HepG2 (cell line): ENCODE measurements around the gene PRKACG. TPM values are rescaled to one million over a fixed set of nuclear protein-coding genes. Genes with fewer than 3 reads are reported as not detected.

Experiments used
- ATAC-seq: fragments of 200-7000 bp; cut with Tn5 transposase; 3 replicates; pipeline ENCODE4 v1.9.1; 2020; ENCODE audit warnings: mild to moderate bottlenecking, moderate library complexity
- BruUV-seq: library from RNA; stranded (reverse); fragments of 400-500 nt; replicated peaks from 2 replicates; lab custom pipeline; 2021; lab: Mats Ljungman, UMichigan
- CTCF ChIA-PET: fragments of 300-600 bp; formaldehyde crosslinking; extraction: SDS; loops from one replicate; lab custom pipeline; 2021; ENCODE audit warnings: low total read pairs, inconsistent platforms, low intra/inter-chr PET ratio; lab: Yijun Ruan, JAX
- POLR2A ChIA-PET: fragments of 350-600 bp; sonication (Branson Sonifier 250); formaldehyde crosslinking; loops from one replicate; lab custom pipeline; 2020; ENCODE audit warnings: antibody characterized with exemption, inconsistent platforms; lab: Yijun Ruan, JAX
- DNase-seq: peaks from one replicate; pipeline ENCODE4 v3.0.0-alpha.2; 2015; ENCODE audit warnings: low spot score
- FAIRE-seq: peaks from 3 replicates; lab custom pipeline; 2011; peaks lifted over from hg19 to GRCh38; lab: Jason Lieb, UNC
- H2AFZ ChIP-seq: one replicate; pipeline ENCODE4 v1.6.1; 2011; ENCODE audit warnings: low read length, inconsistent platforms
- H3K27ac ChIP-seq: fragments of 300-600 bp; 3 replicates; pipeline ENCODE4 v1.8.0; 2011; ENCODE audit warnings: mixed run types, mild to moderate bottlenecking, mixed read lengths, low read length, inconsistent platforms; ENCODE audit not compliant: insufficient read depth; ENCODE audit errors: extremely low read length
- H3K27me3 ChIP-seq, 2 experiments: fragments of 200-600 bp in 1 of 2; 2 replicates in 1 of 2; 3 replicates in 1 of 2; pipeline versions ENCODE4 v1.6.0 to v1.8.0; 2011; ENCODE audit warnings: low read length in 2 of 2, mild to moderate bottlenecking in 2 of 2, moderate library complexity in 2 of 2, inconsistent platforms in 1 of 2; ENCODE audit not compliant: insufficient read depth in 2 of 2, control insufficient read depth in 1 of 2
- H3K36me3 ChIP-seq, 2 experiments: fragments of 200-600 bp in 1 of 2; replicated peaks in 1 of 2; 2 replicates in 1 of 2; 3 replicates in 1 of 2; pipeline versions ENCODE4 v1.5.1 to v1.8.0; 2011; ENCODE audit warnings: low read length in 2 of 2, inconsistent platforms in 1 of 2; ENCODE audit not compliant: insufficient read depth in 2 of 2, control insufficient read depth in 1 of 2
- H3K4me1 ChIP-seq: 2 replicates; pipeline ENCODE4 v1.5.1; 2012; ENCODE audit warnings: low read length, inconsistent platforms; ENCODE audit not compliant: insufficient read depth
- H3K4me2 ChIP-seq: 2 replicates; pipeline ENCODE4 v1.6.0; 2011; ENCODE audit warnings: low read depth, low read length, inconsistent platforms
- H3K4me3 ChIP-seq, 3 experiments: fragments of 200-600 bp in 1 of 3; sonication (generic), shearing (Covaris generic) in 1 of 3; replicated peaks in 1 of 3; 2 replicates each; pipeline ENCODE4 v1.5.1; 2011 to 2016; ENCODE audit warnings: low read length in 3 of 3, inconsistent platforms in 2 of 3, low read depth in 2 of 3, mild to moderate bottlenecking in 2 of 3, control low read depth in 1 of 3, mixed read lengths in 1 of 3; ENCODE audit not compliant: insufficient read depth in 1 of 3
- H3K79me2 ChIP-seq: one replicate; pipeline ENCODE4 v1.6.1; 2011; ENCODE audit warnings: low read length, inconsistent platforms; ENCODE audit not compliant: insufficient read depth
- H3K9ac ChIP-seq: 2 replicates; pipeline ENCODE4 v1.6.0; 2011; ENCODE audit warnings: mild to moderate bottlenecking, low read depth, low read length, inconsistent platforms; ENCODE audit not compliant: insufficient read depth
- H3K9me3 ChIP-seq: 2 replicates; pipeline ENCODE4 v1.5.1; 2012; ENCODE audit warnings: mild to moderate bottlenecking, low read length
- H4K20me1 ChIP-seq: 2 replicates; pipeline ENCODE4 v1.6.0; 2011; ENCODE audit warnings: inconsistent platforms, mild to moderate bottlenecking, low read length, moderate library complexity; ENCODE audit not compliant: insufficient read depth
- CEBPB ChIP-seq: IDR thresholded peaks from 2 replicates; pipeline ENCODE4 v1.6.1; 2011; ENCODE audit warnings: low read depth, low read length, improper control_type of control experiment, borderline replicate concordance
- CEBPG ChIP-seq: IDR thresholded peaks from 2 replicates; pipeline ENCODE4 v1.6.1; 2016
- EP300 ChIP-seq, 3 experiments: sonication (generic) in 1 of 3; formaldehyde crosslinking in 1 of 3; IDR thresholded peaks; 2 replicates each; pipeline versions ENCODE4 v1.5.1 to v1.6.1; 2011 to 2020; ENCODE audit warnings: low read depth in 2 of 3, low read length in 2 of 3, borderline replicate concordance in 1 of 3, improper control_type of control experiment in 1 of 3, mild to moderate bottlenecking in 1 of 3, missing genetic modification reagents in 1 of 3, moderate library complexity in 1 of 3
- GATAD2A ChIP-seq: IDR thresholded peaks from 2 replicates; pipeline ENCODE4 v1.6.1; 2016
- HMG20A ChIP-seq: IDR thresholded peaks from 2 replicates; pipeline ENCODE4 v1.6.1; 2016; ENCODE audit warnings: borderline replicate concordance
- HNF4A ChIP-seq: sonication (generic); formaldehyde crosslinking; IDR thresholded peaks from 2 replicates; pipeline ENCODE4 v1.4.0; 2020; ENCODE audit warnings: missing genetic modification reagents
- NCOA2 ChIP-seq: sonication (generic); formaldehyde crosslinking; IDR thresholded peaks from 2 replicates; pipeline ENCODE4 v1.8.0; 2022; ENCODE audit warnings: inconsistent platforms
- SALL1 ChIP-seq: sonication (generic); formaldehyde crosslinking; IDR thresholded peaks from 2 replicates; pipeline ENCODE4 v1.8.0; 2022; ENCODE audit warnings: mild to moderate bottlenecking, missing genetic modification reagents
- SATB2 ChIP-seq: sonication (generic); formaldehyde crosslinking; IDR thresholded peaks from 2 replicates; pipeline ENCODE4 v1.5.0; 2020; ENCODE audit warnings: missing genetic modification reagents
- ZC3H4 ChIP-seq: sonication (generic); formaldehyde crosslinking; IDR thresholded peaks from 2 replicates; pipeline ENCODE4 v1.4.0; 2020; ENCODE audit warnings: missing genetic modification reagents, borderline replicate concordance
- ZNF619 ChIP-seq: sonication (generic); formaldehyde crosslinking; IDR thresholded peaks from 2 replicates; pipeline ENCODE4 v1.4.0; 2020; ENCODE audit warnings: mild to moderate bottlenecking, missing genetic modification reagents
- ZNF766 ChIP-seq: sonication (generic); formaldehyde crosslinking; IDR thresholded peaks from 2 replicates; pipeline ENCODE4 v1.5.0; 2020; ENCODE audit warnings: missing genetic modification reagents, borderline replicate concordance
- ZNF770 ChIP-seq: sonication (generic); formaldehyde crosslinking; IDR thresholded peaks from 2 replicates; pipeline ENCODE4 v1.5.0; 2020; ENCODE audit warnings: mild to moderate bottlenecking, missing genetic modification reagents
- ZNF775 ChIP-seq: sonication (generic); formaldehyde crosslinking; IDR thresholded peaks from 2 replicates; pipeline ENCODE4 v1.4.0; 2020; ENCODE audit warnings: missing genetic modification reagents, mild to moderate bottlenecking, moderate library complexity, borderline replicate concordance
- WGBS: methylation state at CpG from one replicate; pipeline ENCODE4 v1.1.6; 2017; ENCODE audit warnings: low lambda C conversion rate; 5-methylcytosine and 5-hydroxymethylcytosine counted together
- in situ Hi-C: cut with HindIII; loops from 2 replicates; pipeline ENCODE4 v1.10.0; 2017; ENCODE audit warnings: low pct_unique_long_range_greater_than_20kb; ENCODE audit not compliant: extremely low pct_ligation_motif_present
- intact Hi-C: fragments of 100-400 bp; cut with micrococcal nuclease; formaldehyde crosslinking; loops from one replicate; pipeline ENCODE4 v1.10.0; 2022; ENCODE audit not compliant: unreplicated experiment
- polyA plus RNA-seq, 8 experiments: library from polyadenylated mRNA; depleted of rRNA in 3 of 8; stranded (reverse) in 7 of 8; unstranded in 1 of 8; fragments of >200 nt; fragmentation: Illumina TruSeq in 4 of 8; extraction: Trizol in 4 of 8; gene quantifications; 2 replicates each; pipeline versions ENCODE4 v1.2.1 to v1.2.3, GENCODE V29; 2011 to 2016; ENCODE audit warnings: low read depth in 4 of 8, missing spikeins in 1 of 8, mixed read lengths in 1 of 8; ENCODE audit not compliant: insufficient read depth in 1 of 8
- total RNA-seq, 5 experiments: library from RNA; depleted of rRNA; stranded (reverse); fragments of >200 nt; fragmentation: Illumina TruSeq; extraction: Trizol; gene quantifications; 2 replicates each; pipeline ENCODE4 v1.2.3, GENCODE V29; 2016; ENCODE audit warnings: low read depth in 1 of 5

PRKACG gene
- total and polyA plus RNA-seq, 2 of the 13 experiments (the other 11 are each of a cell fraction or from before 2014, with no cell fraction given) = not detected

GRCh38 chr9:68983522-68984424 is 30.1 kb downstream of the PRKACG start:
- ChIA-PET POLR2A (interaction anchor here (1.7 kb wide), 1 partner anchor 15 kb away, joined by 5 read pairs; no protein-coding TSS in a partner anchor), CTCF (no interaction called here)
- Histone ChIP-seq H3K4me2 (no peak overlapping the region), H3K9me3 (no peaks in the 10 kb centered on the region), H4K20me1 (no peaks in the 10 kb centered on the region), H3K4me3 (no peak overlapping the region), H3K27ac (peak overlapping the region; percentile 48), H3K4me1 (peaks cover 33% of the 10 kb centered on the region), H2AFZ (no peak overlapping the region), H3K9ac (no peak overlapping the region), H3K27me3 (no peaks in the 10 kb centered on the region), H3K36me3 (peaks cover 0 to 2% of the 10 kb centered on the region in 2 experiments; a peak in 2 of 5 replicates), H3K79me2 (no peaks in the 10 kb centered on the region)
- 86% methylated on average over 3 of the region's 3 CpGs for WGBS
- intact Hi-C loops (no loop called here), in situ Hi-C loops (no loop called here)
- no TSS peak for BruUV-seq
- FAIRE-seq (peak; percentile 37), ATAC-seq (peak; percentile 78), DNase-seq (peak; percentile 28)
- peak; percentile 13; the same call in 1 of the 2 replicates for TF ChIP-seq SALL1 (CRISPR knock-in tag)
- TF ChIP-seq CEBPG = peak; percentile 73
- TF ChIP-seq ZC3H4 = no peak
- TF ChIP-seq NCOA2 = peak; percentile 19; the same call in 1 of the 2 replicates
- peak; percentile 85 for TF ChIP-seq CEBPB
- TF ChIP-seq HMG20A (CRISPR knock-in tag) = peak; percentile 14; the same call in 1 of the 2 replicates
- TF ChIP-seq ZNF766 = no peak
- TF ChIP-seq ZNF775 (CRISPR knock-in tag) = no peak
- TF ChIP-seq EP300 (IDR thresholded peaks at IDR 0.05; ENCODE audit: low read depth in 2 of 2, low read length in 2 of 2) = 0 out of 4 replicates have a peak, but pooled peaks of 1 of the 2 experiments have one; percentile 23
- TF ChIP-seq EP300 (CRISPR knock-in tag; IDR thresholded peaks at IDR 0.05; ENCODE audit: borderline replicate concordance) = no peak
- peak; percentile 94 for TF ChIP-seq ZNF770 (CRISPR knock-in tag)
- TF ChIP-seq HNF4A (CRISPR knock-in tag) = peak; percentile 65
- TF ChIP-seq ZNF619 (CRISPR knock-in tag) = no peak
- no peak for TF ChIP-seq SATB2 (CRISPR knock-in tag)
- peak; percentile 29; the same call in 1 of the 2 replicates for TF ChIP-seq GATAD2A (CRISPR knock-in tag)
